CD4-positive, alpha-beta T cell treated with Interferon gamma for 1 hour (primary cell): Measurements from ENCODE around the gene CLBA1.
"Not testable (repeated sequence)": the region's sequence is repeated elsewhere in the genome, so short reads cannot be mapped to it uniquely, and the experiment has no call there.

Source experiments
- DNase-seq: peaks from one replicate; pipeline ENCODE4 v3.0.0-alpha.2; 2020

The CLBA1 gene

DNA sequence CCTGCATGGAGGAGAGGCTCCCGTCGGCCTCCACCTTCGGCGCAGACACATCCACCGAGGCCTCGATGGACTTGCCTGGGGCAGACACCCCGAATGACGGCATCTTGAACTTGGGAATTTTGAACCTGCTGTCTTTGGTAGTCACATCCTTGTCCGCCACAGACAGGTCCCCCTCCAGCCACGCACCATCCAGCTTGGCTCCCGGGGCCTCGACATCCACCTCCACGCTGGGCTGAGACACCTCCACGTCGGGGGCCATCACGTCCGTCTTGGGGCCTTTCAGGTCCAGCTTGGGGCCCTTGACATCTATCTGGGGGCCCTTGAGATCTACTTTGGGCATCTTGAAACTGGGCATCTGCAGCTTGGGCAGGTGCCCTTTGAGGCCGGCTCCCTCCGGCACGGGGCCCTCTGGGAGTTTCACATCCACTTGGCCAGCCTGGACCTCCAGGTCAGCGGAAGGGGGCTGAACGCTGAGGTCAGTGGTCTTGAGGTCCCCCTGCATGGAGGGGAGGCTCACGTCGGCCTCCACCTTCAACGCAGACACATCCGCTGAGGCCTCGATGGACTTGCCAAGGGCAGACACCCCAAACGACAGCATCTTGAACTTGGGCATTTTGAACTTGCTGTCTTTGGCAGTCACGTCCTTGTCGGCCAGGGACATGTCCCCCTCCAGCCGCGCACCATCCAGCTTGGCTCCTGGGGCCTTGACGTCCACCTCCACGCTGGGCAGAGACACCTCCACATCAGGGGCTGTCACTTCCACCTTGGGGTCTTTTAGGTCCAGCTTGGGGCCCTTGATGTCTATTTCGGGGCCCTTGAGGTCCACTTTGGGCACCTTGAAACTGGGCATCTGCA is 37.5 kb upstream of the CLBA1 start:
- DNase-seq, result not testable (repeated sequence)

- DNase-seq, result no peak
Observed at GRCh38 chr14:104948736-104949031, 36.9 kb upstream of the CLBA1 start.

DNA sequence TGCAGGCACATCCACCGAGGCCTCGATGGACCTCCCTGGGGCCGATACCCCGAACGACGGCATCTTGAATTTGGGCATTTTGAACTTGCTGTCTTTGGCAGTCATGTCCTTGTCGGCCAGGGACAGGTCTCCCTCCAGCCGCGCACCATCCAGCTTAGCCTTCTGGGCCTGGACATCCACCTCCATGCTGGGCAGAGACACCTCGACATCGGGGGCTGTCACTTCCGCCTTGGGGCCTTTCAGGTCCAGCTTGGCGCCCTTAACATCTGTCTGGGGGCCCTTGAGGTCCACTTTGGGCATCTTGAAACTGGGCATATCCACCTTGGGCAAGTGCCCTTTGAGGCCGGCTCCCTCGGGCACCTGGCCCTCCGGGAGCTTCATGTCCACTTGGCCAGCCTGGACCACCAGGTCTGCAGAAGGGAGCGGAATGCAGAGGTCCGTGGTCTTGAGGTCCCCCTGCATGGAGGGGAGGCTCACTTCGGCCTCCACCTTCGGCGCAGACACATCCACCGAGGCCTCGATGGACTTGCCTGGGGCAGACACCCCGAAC is 36.1 kb upstream of the CLBA1 start:
- not testable (repeated sequence) for DNase-seq

GRCh38 chr14:104950021-104950420 is 35.6 kb upstream of the CLBA1 start:
- DNase-seq, result no peak

GRCh38 chr14:104950701-104951100 is 34.9 kb upstream of the CLBA1 start:
- DNase-seq, result not testable (repeated sequence)

DNA sequence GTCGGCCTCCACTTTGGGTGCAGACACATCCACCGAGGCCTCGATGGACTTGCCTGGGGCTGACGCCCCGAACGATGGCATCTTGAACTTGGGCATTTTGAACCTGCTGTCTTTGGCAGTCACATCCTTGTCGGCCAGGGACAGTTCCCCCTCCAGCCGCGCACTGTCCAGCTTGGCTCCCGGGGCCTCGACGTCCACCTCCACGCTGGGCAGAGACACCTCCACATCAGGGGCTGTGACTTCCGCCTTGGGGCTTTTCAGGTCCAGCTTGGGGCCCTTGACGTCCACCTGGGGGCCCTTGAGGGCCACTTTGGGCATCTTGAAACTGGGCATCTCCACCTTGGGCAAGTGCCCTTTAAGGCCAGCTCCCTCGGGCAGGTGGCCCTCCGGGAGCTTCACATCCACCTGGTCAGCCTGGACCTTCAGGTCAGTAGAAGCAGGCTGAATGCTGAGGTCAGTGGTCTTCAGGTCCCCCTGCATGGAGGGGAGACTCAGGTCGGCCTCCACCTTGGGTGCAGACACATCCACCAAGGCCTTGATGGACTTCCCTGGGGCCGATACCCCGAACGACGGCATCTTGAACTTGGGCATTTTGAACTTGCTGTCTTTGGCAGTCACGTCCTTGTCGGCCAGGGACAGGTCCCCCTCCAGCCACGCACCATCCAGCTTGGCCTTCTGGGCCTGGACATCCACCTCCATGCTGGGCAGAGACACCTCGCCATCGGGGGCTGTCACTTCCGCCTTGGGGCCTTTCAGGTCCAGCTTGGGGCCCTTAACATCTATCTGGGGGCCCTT is 33.5 kb upstream of the CLBA1 start:
- not testable (repeated sequence) for DNase-seq

GRCh38 chr14:104953097-104953496 is 32.5 kb upstream of the CLBA1 start:
- DNase-seq, result no peak

DNA sequence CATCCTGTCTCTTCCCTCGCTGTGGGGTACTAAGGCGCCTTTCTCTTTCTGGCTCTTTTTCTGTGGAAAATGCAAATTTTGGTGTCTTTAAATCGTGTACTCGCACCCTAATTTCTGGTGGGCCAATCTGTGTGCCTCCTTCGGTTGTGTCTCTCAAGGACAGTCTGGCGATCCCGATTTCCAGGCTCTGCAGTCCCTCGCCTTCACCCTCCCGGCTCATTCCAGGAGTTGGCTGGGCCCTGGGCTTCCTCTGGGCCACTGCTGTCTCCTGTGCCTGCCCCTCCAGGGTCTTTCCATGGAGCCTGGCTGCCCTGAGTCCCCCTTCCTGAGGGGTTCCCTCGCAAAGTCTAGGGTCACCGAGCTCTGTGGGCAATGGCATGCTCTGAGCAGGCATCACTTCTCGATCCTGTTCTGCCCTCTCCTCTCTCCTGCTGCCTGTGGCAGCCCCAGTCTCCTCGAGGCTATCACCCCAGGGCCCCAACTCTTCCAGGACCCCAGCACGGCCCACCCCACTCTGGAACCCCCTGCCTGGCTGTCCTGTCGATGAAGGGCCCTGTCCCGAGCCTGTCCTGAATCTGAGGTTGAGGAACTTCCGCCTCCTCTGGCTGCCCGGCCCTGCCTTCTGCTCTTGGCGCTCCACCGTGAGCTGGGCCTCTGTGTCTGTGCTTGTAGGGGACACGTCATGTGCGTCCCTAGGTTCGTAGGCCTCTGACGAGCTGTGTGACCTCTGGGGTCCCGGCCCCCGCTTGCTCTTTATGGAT is 31.5 kb upstream of the CLBA1 start:
- DNase-seq, result no peak

DNA sequence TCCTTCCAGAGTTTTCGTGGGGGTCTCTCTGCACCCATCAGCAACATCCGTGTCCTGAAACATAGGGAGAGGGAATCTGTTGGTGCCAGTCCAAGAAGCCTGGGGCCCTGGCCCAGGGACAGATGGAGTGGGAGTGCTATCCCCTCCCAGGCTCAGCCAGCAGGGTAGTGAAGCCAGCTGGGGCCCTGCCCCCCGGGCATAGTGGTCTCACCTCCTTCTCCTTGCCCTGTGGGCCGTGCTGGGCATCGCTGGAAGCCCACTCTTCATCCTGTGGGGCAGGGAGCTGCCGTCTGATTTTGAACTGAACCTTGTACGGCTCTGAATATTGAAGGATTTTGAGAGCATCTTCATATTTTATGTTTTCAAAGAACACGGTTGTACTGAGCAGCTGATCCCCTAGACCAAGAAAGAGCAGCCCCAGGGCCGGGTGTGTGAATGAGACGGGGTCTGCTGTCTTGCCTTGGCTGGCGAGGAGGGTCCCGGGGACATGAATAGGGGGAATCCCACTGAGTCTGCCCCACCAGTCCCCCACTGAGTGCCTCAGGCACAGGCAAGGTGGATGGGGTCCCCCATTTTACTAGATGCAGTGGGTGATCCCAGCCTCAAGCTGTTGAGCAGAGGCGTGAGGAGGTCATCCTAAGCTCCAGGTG is 30.7 kb upstream of the CLBA1 start:
- no peak for DNase-seq

- DNase-seq, result no peak
Observed at GRCh38 chr14:104955396-104955770, 30.2 kb upstream of the CLBA1 start.

DNA sequence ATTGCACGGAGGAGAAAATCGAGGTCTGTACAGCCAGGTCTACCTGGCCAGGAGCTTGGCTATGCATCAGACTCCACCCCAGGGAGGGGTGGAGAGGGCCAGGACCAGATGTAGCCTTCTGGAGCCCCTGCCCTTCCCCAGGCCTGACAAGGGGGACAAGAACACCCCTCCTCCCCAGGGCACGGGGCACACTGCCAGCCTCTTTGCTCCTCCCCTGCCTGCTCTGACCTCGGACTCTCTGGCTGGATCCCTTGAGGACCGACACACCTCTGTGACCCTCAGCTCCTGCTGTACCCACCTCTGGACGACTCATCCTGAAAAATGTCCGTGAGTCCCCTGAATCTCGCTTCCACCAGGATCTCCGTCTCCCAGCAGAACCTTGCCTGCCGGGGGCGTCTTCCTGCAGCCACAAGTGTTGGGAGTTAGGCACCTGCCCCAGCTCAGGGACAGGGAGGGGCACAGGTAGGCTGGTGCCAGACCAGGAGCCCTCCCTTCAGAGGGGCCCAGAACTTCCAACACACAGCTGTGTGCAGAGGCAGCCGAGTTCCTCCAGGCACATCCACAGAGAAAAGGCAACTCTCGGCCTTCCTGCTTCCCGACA is 29.2 kb upstream of the CLBA1 start:
- no peak for DNase-seq

DNA sequence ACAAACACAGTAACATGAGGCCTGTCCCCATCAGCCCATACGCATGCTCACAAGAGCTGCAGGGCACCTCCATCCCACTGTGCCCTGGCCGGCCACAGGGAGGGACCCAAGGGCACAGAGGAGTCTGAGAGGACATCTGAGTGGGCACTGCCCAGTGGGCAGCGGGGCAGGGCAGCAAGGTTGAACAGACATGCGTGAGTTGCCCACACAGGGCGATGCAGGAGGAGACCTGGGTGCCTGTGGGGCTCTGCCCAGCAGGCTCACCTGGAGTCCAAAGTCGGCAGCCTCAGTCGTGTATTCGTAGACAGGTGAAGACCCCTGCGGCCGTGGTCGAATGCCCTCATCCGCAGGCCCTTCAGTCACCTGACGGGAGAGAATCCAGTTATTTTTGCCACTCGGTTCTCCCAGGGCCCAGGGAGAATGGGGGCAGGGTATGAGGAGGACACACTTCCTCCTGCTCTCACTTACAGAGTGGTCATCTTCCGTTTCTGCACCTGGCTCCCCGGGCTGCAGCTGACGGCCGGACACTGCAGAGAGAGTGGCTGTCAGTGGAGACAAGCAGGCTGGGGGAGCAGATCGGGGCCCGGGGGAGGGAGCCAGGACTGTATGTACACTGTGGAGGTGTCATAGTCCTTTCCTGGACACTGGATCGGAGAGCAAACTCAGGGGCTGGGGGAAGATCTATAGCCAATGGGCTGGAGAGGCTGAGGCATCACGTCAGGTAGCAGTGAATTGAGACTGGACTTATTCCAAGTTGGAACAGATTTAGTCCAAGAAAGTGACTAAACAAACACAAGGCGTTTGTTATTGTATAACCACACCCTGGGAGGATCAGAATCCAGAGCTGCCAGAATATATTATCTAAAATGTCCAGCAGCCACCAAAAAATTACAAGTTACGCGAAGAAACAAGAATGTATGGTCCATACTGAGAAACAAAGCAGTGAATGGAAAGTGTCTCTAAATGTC is 28.2 kb upstream of the CLBA1 start:
- no peak for DNase-seq

- DNase-seq, result no peak
Observed at GRCh38 chr14:104964546-104964945, 21.0 kb upstream of the CLBA1 start.

GRCh38 chr14:104965561-104966231 is 19.9 kb upstream of the CLBA1 start:
- no peak for DNase-seq

DNA sequence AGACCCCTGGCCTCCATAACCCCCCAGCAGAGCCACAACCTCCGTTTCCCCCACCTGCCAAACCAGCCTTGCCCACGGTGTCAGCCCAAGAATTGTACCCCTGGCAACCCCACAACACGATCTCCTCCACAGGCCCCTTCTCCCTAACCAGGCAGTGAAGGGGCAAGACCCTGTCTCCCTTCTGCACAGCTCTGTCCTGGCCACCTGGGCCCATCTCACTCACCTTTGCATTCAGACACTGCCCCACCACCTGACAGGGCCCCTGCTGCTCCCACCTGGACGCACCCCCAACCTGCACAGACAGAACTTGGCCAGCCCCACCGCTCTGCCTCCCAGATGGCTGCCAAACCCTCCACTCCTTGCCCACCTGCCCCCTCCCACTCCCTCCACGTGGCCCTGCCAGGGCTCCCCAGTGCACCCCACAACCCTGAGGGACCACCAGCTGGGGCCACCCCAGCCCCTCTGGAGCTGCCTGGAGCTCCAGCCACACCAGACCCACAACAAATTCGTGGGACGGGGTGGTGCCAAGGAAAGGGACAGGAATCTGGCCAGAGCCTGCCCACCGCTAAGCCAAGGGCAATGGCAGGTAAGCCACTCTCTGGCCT is 19.2 kb upstream of the CLBA1 start:
- no peak for DNase-seq

DNA sequence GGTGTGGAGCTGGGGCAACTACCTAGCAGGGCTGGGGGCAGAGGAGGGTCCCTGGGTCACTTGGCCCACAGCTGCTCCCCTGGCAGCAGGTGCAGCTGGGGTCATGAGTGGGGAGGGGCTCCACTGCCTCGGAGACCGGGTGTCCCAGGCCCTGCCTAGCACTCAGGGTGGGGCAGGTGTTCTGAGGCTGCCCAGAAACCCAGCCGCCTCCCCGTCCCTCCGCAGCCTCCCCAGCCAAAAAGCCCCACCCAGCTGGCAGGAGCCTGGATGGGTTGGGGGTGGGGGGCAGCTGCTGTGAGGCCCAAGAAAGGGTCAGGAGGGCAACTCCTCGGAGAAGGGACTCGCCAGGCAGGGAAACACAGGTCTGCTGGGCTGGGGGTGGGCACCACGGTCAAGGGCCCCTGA is 18.6 kb upstream of the CLBA1 start:
- no peak for DNase-seq

DNA sequence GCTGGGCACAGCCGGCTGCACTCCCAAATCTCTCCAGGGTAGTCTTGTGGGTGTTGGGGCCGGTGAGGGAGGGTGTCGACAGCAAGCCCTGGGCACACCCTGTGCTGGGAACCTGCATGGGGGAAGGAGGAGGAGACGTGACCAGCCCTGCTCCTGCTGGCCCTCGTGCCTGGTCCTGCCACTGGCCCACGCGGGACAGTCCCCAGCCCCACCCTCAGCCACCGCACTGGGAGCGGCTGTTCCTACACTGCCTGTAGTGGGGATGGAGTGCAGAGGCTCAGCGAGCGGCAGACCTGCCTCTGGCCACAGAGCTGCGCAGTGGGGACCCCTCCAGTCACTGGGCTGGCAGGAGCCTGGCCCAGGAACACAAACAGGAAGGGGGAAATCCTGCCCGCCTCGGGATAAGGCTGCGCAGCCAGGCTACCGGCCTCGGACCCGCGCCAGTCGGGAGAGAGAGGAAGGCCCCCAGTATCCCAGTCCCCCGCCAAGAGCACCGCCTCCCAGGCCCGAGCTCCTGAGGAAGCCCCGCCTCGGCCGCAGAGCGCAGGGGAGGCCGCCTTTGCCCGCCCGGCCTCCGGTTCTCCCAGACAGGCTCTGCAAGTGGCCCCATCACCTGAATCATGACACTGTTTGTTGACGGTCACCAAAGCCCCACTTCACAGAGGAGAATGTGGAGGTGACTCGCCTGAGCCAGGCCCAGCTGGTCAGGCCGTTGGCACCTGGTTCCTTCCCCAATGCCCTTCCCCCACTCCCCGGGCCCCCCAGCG is 18.0 kb upstream of the CLBA1 start:
- no peak for DNase-seq

GRCh38 chr14:104968153-104968527 is 17.4 kb upstream of the CLBA1 start:
- no peak for DNase-seq
